LNCaP clone FGC (cell line): Measurements from ENCODE around the gene ZNF74.

ENCODE experiments used
- DNase-seq: peaks from one replicate; pipeline ENCODE4 v3.0.0-alpha.2; 2011; ENCODE audit warnings: low read depth
- H3K4me3 ChIP-seq: 2 replicates; pipeline ENCODE4 v1.5.1; 2011; ENCODE audit warnings: mild to moderate bottlenecking, low read depth, low read length, control low read depth
- CTCF ChIP-seq: IDR thresholded peaks from 2 replicates; pipeline ENCODE4 v1.5.1; 2012; ENCODE audit warnings: mild to moderate bottlenecking; ENCODE audit not compliant: control insufficient read depth, insufficient read depth; ENCODE audit errors: extremely low read depth

The ZNF74 gene

GRCh38 chr22:20433686-20434241, 39.8 kb downstream of the ZNF74 start:
- no peak for TF ChIP-seq CTCF
- DNase-seq = no peak
- no peak overlapping the region for H3K4me3 ChIP-seq

GRCh38 chr22:20434264-20434751, 40.4 kb downstream of the ZNF74 start:
- no peak for DNase-seq
- TF ChIP-seq CTCF = no peak
- H3K4me3 ChIP-seq = no peak overlapping the region

- TF ChIP-seq CTCF = no peak
- no peak overlapping the region for H3K4me3 ChIP-seq
- no peak for DNase-seq
Measured at GRCh38 chr22:20434773-20435172, 40.8 kb downstream of the ZNF74 start.

- no peak for TF ChIP-seq CTCF
- no peak overlapping the region for H3K4me3 ChIP-seq
- no peak for DNase-seq
Measured at GRCh38 chr22:20435436-20436306, 41.7 kb downstream of the ZNF74 start.

- H3K4me3 ChIP-seq = no peak overlapping the region
- no peak for TF ChIP-seq CTCF
- no peak for DNase-seq
Measured at GRCh38 chr22:20436307-20436767, 42.4 kb downstream of the ZNF74 start.

GRCh38 chr22:20436768-20437612, 43.0 kb downstream of the ZNF74 start:
- TF ChIP-seq CTCF = no peak
- H3K4me3 ChIP-seq = peak overlapping the region; percentile 46
- no peak for DNase-seq
